Ascending aorta (tissue), 2 donors: Measurements from ENCODE around the gene GPS2. TPM values are rescaled to one million over a fixed set of nuclear protein-coding genes. Genes with fewer than 3 reads are reported as not detected.

ENCODE experiments used
- DNase-seq, 2 donors: peaks; one replicate each; pipeline ENCODE4 v3.0.0-alpha.2; 2019; ENCODE audit warnings: low spot score in 2 of 2
- H3K27ac ChIP-seq, 2 donors: fragments of 200-600 bp; sonication (generic); one replicate each; pipeline ENCODE4 v1.5.1; 2016 to 2017; ENCODE audit warnings: mild to moderate bottlenecking in 1 of 2
- H3K27me3 ChIP-seq: fragments of 200-600 bp; sonication (generic); one replicate; pipeline ENCODE4 v1.5.1; 2017
- H3K36me3 ChIP-seq, 2 donors: fragments of 200-600 bp; sonication (generic); one replicate each; pipeline ENCODE4 v1.5.1; 2016
- H3K4me1 ChIP-seq, 2 donors: fragments of 200-600 bp; sonication (generic); one replicate each; pipeline ENCODE4 v1.5.1; 2016 to 2017; ENCODE audit warnings: mild to moderate bottlenecking in 1 of 2
- H3K4me3 ChIP-seq, 2 donors: fragments of 200-600 bp; sonication (generic); one replicate each; pipeline ENCODE4 v1.5.1; 2016 to 2017; ENCODE audit warnings: mild to moderate bottlenecking in 1 of 2
- H3K9me3 ChIP-seq, 2 donors: fragments of 200-600 bp; sonication (generic); one replicate each; pipeline ENCODE4 v1.5.1; 2016
- intact Hi-C: fragments of 100-400 bp; cut with DNase I; formaldehyde crosslinking; loops from one replicate; pipeline ENCODE4 v1.15.1; 2023
- total RNA-seq: library from RNA; depleted of rRNA; stranded (reverse); fragments of >200 nt; gene quantifications from one replicate; pipeline ENCODE4 v1.1.0, GENCODE V29; 2016
- TF ChIP-seq, protein P1 (sequence below), 3 experiments: fragments of 200-600 bp in 2 of 3; fragments of 450-650 bp in 1 of 3; sonication (generic) in 2 of 3; IDR thresholded peaks; one replicate each; pipeline ENCODE4 v1.5.1; 2016 to 2019; ENCODE audit warnings: antibody characterized with exemption in 3 of 3, mild to moderate bottlenecking in 1 of 3, moderate library complexity in 1 of 3

The GPS2 gene, protein sequence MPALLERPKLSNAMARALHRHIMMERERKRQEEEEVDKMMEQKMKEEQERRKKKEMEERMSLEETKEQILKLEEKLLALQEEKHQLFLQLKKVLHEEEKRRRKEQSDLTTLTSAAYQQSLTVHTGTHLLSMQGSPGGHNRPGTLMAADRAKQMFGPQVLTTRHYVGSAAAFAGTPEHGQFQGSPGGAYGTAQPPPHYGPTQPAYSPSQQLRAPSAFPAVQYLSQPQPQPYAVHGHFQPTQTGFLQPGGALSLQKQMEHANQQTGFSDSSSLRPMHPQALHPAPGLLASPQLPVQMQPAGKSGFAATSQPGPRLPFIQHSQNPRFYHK
- 52.4 TPM for total RNA-seq

DNA sequence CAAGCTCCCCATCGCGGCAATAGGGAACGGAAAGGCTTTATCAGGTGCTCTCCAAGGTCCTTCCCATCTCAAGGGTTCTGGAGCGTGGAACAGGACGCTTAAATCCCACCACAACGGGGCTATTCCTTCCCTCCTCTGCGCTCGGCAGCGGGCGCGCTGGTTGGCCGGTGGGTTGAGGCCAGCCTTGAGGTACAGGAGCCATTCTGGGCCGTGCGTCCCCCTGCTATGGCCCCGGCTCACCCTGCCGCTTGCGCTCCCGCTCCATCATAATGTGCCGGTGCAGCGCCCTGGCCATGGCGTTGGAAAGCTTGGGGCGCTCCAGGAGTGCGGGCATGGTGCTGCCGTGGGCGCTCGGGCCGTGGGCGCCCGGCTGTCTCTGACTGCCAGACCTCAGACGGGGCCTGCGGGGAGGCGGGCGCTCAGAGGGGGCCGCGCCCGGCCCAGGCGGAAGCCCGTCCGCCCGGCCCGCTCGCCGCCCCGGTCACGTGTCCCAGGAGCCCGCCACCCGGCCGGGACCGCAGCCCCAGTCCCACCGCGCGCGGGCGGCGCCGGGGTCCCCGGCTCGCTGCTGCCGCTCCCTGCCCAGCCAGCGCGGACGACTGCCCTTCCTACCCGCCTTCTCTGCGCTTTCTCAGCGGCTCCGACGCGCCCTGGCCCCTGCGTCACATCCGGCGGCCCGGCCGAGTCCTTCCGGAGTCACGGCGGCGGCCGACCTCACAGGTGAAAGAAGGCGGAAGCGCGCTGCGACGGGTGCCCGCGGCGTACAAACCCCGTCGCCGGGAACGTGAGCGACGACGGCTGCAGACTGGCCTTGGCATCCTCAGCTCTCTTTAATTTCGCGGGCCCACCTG lies at the start of gene GPS2:
Gene GPS2 (minus strand): TSS at position 642 of the 851 bp plus-strand sequence. CDS start 308 bp downstream, at position 334.
- no peaks in the 10 kb centered on the region for H3K9me3 ChIP-seq
- peak within 1 kb of the TSS; percentile 93 to 95 for H3K27ac ChIP-seq
- peaks cover 10 to 33% of the 10 kb centered on the region in 2 donors for H3K4me1 ChIP-seq
- H3K36me3 ChIP-seq, result peaks cover 60 to 64% of the 10 kb centered on the region in 2 donors
- H3K4me3 ChIP-seq, result peak within 1 kb of the TSS; percentile 81 to 88
- H3K27me3 ChIP-seq, result no peaks in the 10 kb centered on the region
- intact Hi-C loops, result loop anchor here (1.0 kb wide), 1 partner anchor 14 kb away; the partner anchor contains the start of gene NEURL4
- TF ChIP-seq, protein P1, sequence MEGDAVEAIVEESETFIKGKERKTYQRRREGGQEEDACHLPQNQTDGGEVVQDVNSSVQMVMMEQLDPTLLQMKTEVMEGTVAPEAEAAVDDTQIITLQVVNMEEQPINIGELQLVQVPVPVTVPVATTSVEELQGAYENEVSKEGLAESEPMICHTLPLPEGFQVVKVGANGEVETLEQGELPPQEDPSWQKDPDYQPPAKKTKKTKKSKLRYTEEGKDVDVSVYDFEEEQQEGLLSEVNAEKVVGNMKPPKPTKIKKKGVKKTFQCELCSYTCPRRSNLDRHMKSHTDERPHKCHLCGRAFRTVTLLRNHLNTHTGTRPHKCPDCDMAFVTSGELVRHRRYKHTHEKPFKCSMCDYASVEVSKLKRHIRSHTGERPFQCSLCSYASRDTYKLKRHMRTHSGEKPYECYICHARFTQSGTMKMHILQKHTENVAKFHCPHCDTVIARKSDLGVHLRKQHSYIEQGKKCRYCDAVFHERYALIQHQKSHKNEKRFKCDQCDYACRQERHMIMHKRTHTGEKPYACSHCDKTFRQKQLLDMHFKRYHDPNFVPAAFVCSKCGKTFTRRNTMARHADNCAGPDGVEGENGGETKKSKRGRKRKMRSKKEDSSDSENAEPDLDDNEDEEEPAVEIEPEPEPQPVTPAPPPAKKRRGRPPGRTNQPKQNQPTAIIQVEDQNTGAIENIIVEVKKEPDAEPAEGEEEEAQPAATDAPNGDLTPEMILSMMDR (IDR thresholded peaks at IDR 0.05), result no peak
- peak; percentile 61 to 96 for DNase-seq

- Histone ChIP-seq H3K36me3 (no peaks in the 10 kb centered on the region), H3K27ac (no peak overlapping the region), H3K27me3 (no peaks in the 10 kb centered on the region), H3K4me1 (no peaks in the 10 kb centered on the region), H3K4me3 (no peak overlapping the region), H3K9me3 (no peaks in the 10 kb centered on the region)
- intact Hi-C loops, result no loop called here
- DNase-seq, result no peak
- TF ChIP-seq, protein P1 (IDR thresholded peaks at IDR 0.05), result no peak
These were observed 48.2 kb upstream of the GPS2 start for GRCh38 chr17:7363311-7363710.

DNA sequence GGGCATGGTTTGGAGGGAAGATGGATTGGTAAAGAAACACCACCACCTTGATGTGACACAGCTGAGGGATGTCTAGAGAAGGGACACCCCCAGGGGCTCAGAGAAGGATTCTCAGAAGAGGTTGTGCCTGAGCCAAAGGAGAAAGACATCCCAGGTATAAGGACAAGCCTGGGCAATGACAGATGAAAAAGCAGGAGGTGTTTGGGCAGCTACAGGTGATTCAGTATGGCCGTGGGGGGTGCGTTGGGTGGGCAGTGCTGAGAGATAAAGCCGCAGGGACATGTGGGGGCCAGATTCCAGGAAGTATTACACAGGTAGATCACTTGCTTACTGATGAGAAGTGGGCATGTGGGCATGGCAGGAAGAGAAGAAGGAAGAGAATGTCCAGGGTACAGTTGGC lies 46.7 kb upstream of the GPS2 start:
- Histone ChIP-seq H3K4me3 (no peak overlapping the region), H3K9me3 (no peaks in the 10 kb centered on the region), H3K4me1 (no peaks in the 10 kb centered on the region), H3K27me3 (no peaks in the 10 kb centered on the region), H3K36me3 (no peaks in the 10 kb centered on the region), H3K27ac (no peak overlapping the region)
- TF ChIP-seq, protein P1 (IDR thresholded peaks at IDR 0.05), result no peak
- intact Hi-C loops, result no loop called here
- no peak for DNase-seq

DNA sequence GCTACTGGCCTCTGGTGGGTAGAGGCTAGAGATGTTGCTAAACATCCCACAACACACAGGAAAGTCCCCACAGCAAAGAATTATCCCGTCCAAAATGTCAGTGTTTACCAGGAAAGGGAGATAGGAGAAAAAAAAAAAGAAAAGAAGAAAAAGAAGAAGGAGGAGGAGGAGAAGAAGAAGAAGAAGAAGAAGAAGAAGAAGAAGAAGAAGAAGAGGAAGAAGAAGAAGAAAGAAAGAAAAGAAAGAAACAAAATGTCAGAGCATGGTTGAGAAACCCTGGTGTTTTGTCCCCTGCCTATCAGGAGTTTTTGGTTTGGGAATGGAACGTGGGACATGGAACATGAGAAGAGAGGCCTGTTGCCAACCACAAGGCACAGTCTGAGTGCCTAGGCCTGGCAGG lies 42.2 kb upstream of the GPS2 start:
- H3K9me3 ChIP-seq, result no peaks in the 10 kb centered on the region
- no peaks in the 10 kb centered on the region for H3K36me3 ChIP-seq
- TF ChIP-seq, protein P1 (IDR thresholded peaks at IDR 0.05), result no peak
- H3K4me1 ChIP-seq, result peaks cover 11 to 27% of the 10 kb centered on the region in 2 donors
- intact Hi-C loops, result no loop called here
- no peak overlapping the region for H3K4me3 ChIP-seq
- DNase-seq, result no peak
- no peak overlapping the region for H3K27ac ChIP-seq
- H3K27me3 ChIP-seq, result no peaks in the 10 kb centered on the region

- Histone ChIP-seq H3K4me3 (no peak overlapping the region), H3K9me3 (no peaks in the 10 kb centered on the region), H3K36me3 (no peaks in the 10 kb centered on the region), H3K27me3 (no peaks in the 10 kb centered on the region), H3K27ac (no peak overlapping the region), H3K4me1 (peaks cover 11 to 27% of the 10 kb centered on the region in 2 donors)
- intact Hi-C loops, result loop anchor here (1.0 kb wide), 1 partner anchor 82 kb away; no protein-coding TSS in a partner anchor
- no peak for DNase-seq
- TF ChIP-seq, protein P1 (IDR thresholded peaks at IDR 0.05), result no peak
These were observed 41.6 kb upstream of the GPS2 start for GRCh38 chr17:7356756-7357155.
